ENCODE measurements around the gene RNU6-9.

Gene RNU6-9

GRCh38 chr19:876780-877314, 16.4 kb upstream of the RNU6-9 start:
- TF ChIP-seq FOXP2 (optimal IDR thresholded peaks at IDR 0.05; ENCODE audit: borderline replicate concordance, extremely low read depth, extremely low read length, insufficient read depth) (no peak), REST (IDR thresholded peaks at IDR 0.05; ENCODE audit: insufficient read depth in 1 of 2, low read depth in 2 of 2, low read length in 2 of 2) (no peak), SIN3A (IDR thresholded peaks at IDR 0.05; ENCODE audit: borderline replicate concordance, insufficient read depth, low read length) (no peak), POLR2AphosphoS5 (IDR thresholded peaks at IDR 0.05; ENCODE audit: low read depth, low read length) (no peak), TAF1 (IDR thresholded peaks at IDR 0.05; ENCODE audit: borderline replicate concordance, insufficient read depth, low read length) (no peak)

GRCh38 chr19:879711-880438, 13.4 kb upstream of the RNU6-9 start:
- TF ChIP-seq FOXP2 (optimal IDR thresholded peaks at IDR 0.05; ENCODE audit: borderline replicate concordance, extremely low read depth, extremely low read length, insufficient read depth) (no peak), REST (IDR thresholded peaks at IDR 0.05; ENCODE audit: insufficient read depth in 1 of 2, low read depth in 2 of 2, low read length in 2 of 2) (no peak), POLR2AphosphoS5 (IDR thresholded peaks at IDR 0.05; ENCODE audit: low read depth, low read length) (no peak), SIN3A (IDR thresholded peaks at IDR 0.05; ENCODE audit: borderline replicate concordance, insufficient read depth, low read length) (no peak), TAF1 (IDR thresholded peaks at IDR 0.05; ENCODE audit: borderline replicate concordance, insufficient read depth, low read length) (no peak)

- TF ChIP-seq FOXP2 (optimal IDR thresholded peaks at IDR 0.05; ENCODE audit: borderline replicate concordance, extremely low read depth, extremely low read length, insufficient read depth): no peak
- no peak for TF ChIP-seq POLR2AphosphoS5 (IDR thresholded peaks at IDR 0.05; ENCODE audit: low read depth, low read length)
- TF ChIP-seq REST (IDR thresholded peaks at IDR 0.05; ENCODE audit: insufficient read depth in 1 of 2, low read depth in 2 of 2, low read length in 2 of 2): no peak
- no peak for TF ChIP-seq SIN3A (IDR thresholded peaks at IDR 0.05; ENCODE audit: borderline replicate concordance, insufficient read depth, low read length)
- TF ChIP-seq TAF1 (IDR thresholded peaks at IDR 0.05; ENCODE audit: borderline replicate concordance, insufficient read depth, low read length): no peak
Measured at GRCh38 chr19:881385-882071, 11.8 kb upstream of the RNU6-9 start.

GRCh38 chr19:882871-883497, 10.3 kb upstream of the RNU6-9 start:
- no peak for TF ChIP-seq FOXP2 (optimal IDR thresholded peaks at IDR 0.05; ENCODE audit: borderline replicate concordance, extremely low read depth, extremely low read length, insufficient read depth)
- no peak for TF ChIP-seq POLR2AphosphoS5 (IDR thresholded peaks at IDR 0.05; ENCODE audit: low read depth, low read length)
- TF ChIP-seq REST (IDR thresholded peaks at IDR 0.05; ENCODE audit: insufficient read depth in 1 of 2, low read depth in 2 of 2, low read length in 2 of 2): no peak
- TF ChIP-seq TAF1 (IDR thresholded peaks at IDR 0.05; ENCODE audit: borderline replicate concordance, insufficient read depth, low read length): no peak
- TF ChIP-seq SIN3A (IDR thresholded peaks at IDR 0.05; ENCODE audit: borderline replicate concordance, insufficient read depth, low read length): no peak
